22Rv1 (cell line): ENCODE measurements around the gene SLC1A2.

Experiments
- CTCF ChIP-seq: fragments of 450-650 bp; IDR thresholded peaks from 2 replicates; pipeline ENCODE4 v1.5.1; 2017; ENCODE audit warnings: mild to moderate bottlenecking
- ZFX ChIP-seq: fragments of 450-650 bp; IDR thresholded peaks from 2 replicates; pipeline ENCODE4 v1.6.1; 2017; ENCODE audit warnings: antibody characterized with exemption, borderline replicate concordance

- no peak for TF ChIP-seq CTCF
- no peak for TF ChIP-seq ZFX
Measured at GRCh38 chr11:35365961-35366360, 53.4 kb downstream of the SLC1A2 start.
